C4-2B (cell line): ENCODE measurements around the gene NCKAP5.

Source experiments
- H3K27ac ChIP-seq: fragments of 450-650 bp; 2 replicates; pipeline ENCODE4 v1.5.1; 2017
- CTCF ChIP-seq: fragments of 450-650 bp; conservative IDR thresholded peaks from 2 replicates; pipeline ENCODE4 v1.5.1; 2017; ENCODE audit warnings: mild to moderate bottlenecking
- ZFX ChIP-seq: fragments of 450-650 bp; IDR thresholded peaks from 2 replicates; pipeline ENCODE4 v1.6.1; 2017

The NCKAP5 gene

GRCh38 chr2:133097666-133098065 lies 470.6 kb downstream of the NCKAP5 start:
- TF ChIP-seq CTCF, result no peak
- no peak for TF ChIP-seq ZFX
- H3K27ac ChIP-seq, result no peak overlapping the region

GRCh38 chr2:133092571-133092970 lies 475.7 kb downstream of the NCKAP5 start:
- H3K27ac ChIP-seq, result no peak overlapping the region
- TF ChIP-seq CTCF, result no peak
- TF ChIP-seq ZFX, result no peak

- H3K27ac ChIP-seq, result no peak overlapping the region
Measured at GRCh38 chr2:133090358-133090757, 477.9 kb downstream of the NCKAP5 start.

GRCh38 chr2:133086176-133086575 lies 482.1 kb downstream of the NCKAP5 start:
- no peak for TF ChIP-seq CTCF
- no peak for TF ChIP-seq ZFX
- H3K27ac ChIP-seq, result no peak overlapping the region

More at GRCh38 chr2:133090358-133090757, 477.9 kb downstream of the NCKAP5 start:
- no peak for TF ChIP-seq CTCF
- TF ChIP-seq ZFX, result no peak

GRCh38 chr2:133085646-133086045 lies 482.6 kb downstream of the NCKAP5 start:
- H3K27ac ChIP-seq, result no peak overlapping the region
- TF ChIP-seq ZFX (no peak), CTCF (no peak)

- H3K27ac ChIP-seq, result no peak overlapping the region
- no peak for TF ChIP-seq CTCF
- no peak for TF ChIP-seq ZFX
Measured at GRCh38 chr2:133082034-133082433, 486.2 kb downstream of the NCKAP5 start.

- H3K27ac ChIP-seq, result no peak overlapping the region
- TF ChIP-seq CTCF, result no peak
- no peak for TF ChIP-seq ZFX
Measured at GRCh38 chr2:133080822-133081221, 487.4 kb downstream of the NCKAP5 start.
